ENCODE results near the gene PRR5L.

- TF ChIP-seq POLR2A (IDR thresholded peaks at IDR 0.05) (no peak), EP300 (IDR thresholded peaks at IDR 0.05) (no peak), CTCF (IDR thresholded peaks at IDR 0.05) (no peak)
These were observed 123.8 kb downstream of the PRR5L start for GRCh38 chr11:36419791-36420424.

All from ovary (tissue), 3 donors.